Hematopoietic multipotent progenitor cell treated with erythropoietin and hydrocortisone succinate and interleukin-3 and kit ligand, for 15 days (in vitro differentiated cells): Measurements from ENCODE around the gene ZNF830.
"Not testable (repeated sequence)": the region's sequence is repeated elsewhere in the genome, so short reads cannot be mapped to it uniquely, and the experiment has no call there.

ENCODE experiments used
- DNase-seq: peaks from one replicate; pipeline ENCODE4 v3.0.0-alpha.2; 2015; ENCODE audit warnings: low spot score

The ZNF830 gene

DNA sequence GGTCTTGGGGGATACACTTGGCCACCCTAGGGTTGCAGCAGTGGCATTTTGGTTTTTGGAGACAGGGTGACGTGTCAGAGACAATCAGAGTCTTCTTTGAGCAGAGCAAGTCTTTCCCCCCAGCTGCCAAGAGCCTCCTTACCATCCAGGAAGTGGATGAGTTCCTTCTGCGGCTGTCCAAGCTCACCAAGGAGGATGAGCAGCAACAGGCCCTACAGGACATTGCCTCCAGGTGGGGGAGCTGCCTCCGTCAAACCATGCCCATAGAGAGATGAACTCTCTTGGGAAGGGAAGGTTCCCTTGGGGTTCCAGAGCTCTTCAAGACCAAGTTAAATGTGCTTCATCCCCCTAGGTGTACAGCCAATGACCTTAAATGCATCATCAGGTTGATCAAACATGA lies 30.3 kb downstream of the ZNF830 start:
- DNase-seq, result no peak

- no peak for DNase-seq
Measured at GRCh38 chr17:34993031-34993430, 31.7 kb downstream of the ZNF830 start.

DNA sequence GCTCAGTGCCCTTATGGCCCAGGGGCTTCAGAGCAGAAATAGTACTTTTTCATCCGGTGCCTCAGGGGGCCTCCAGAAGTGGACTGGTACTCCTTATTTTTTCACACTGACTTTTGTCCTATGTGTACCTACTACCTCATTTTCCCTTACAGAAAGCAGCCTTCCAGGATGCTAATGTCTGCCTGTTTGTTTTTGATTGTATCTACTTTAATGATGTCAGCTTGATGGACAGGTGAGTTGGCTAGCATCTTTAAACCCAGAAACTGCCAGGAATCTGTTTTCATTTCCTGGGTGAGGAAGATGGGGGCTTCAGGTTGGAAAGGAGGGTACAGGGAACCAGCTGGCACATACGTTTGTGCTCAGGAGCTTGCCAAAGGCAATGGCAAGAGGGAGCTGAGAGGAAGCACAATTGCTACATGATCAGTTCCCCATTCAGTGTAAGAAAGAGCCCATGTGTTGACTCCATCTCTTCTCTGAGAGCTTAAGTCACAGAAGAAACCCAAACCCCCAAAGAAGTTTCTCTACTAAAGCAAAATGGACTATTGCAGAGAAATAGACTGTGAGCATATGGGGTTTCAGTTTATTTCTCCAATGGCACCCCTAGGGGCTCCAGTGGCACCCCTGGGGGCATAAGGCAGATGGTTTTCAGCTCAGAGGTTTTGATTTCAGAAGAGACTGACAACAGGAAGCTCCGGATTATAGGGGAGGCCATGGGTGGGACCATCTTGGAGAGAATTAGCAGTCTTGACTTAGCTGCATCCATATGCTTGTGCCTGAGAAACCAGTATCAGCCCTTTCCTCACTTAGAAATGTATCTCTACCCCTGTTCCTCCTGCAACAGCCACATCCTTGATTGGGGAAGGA lies 35.3 kb downstream of the ZNF830 start:
- no peak for DNase-seq

DNA sequence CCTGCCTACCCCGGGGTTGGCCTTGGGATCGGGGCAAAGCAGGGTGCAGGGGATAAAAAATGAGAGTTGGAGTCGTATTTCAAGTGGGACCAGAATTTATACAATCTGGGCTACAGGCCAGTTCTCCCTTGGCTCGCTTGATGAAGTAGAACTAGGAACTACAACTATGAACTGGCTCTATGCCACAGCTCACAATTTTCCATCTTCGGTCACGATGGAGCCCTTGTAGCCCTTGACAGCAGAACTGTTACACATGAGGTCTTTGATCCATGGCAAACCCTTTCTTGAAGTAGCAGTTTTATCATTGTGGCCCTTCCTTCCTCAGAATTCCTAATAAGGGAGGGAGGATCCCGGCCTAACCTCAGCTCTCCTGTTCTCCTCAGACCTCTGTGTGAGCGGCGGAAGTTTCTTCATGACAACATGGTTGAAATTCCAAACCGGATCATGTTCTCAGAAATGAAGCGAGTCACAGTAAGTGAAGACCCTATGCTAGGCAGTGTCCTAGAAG lies 36.1 kb downstream of the ZNF830 start:
- DNase-seq, result no peak

GRCh38 chr17:34998205-34998604 lies 36.9 kb downstream of the ZNF830 start:
- peak; percentile 77 for DNase-seq

DNA sequence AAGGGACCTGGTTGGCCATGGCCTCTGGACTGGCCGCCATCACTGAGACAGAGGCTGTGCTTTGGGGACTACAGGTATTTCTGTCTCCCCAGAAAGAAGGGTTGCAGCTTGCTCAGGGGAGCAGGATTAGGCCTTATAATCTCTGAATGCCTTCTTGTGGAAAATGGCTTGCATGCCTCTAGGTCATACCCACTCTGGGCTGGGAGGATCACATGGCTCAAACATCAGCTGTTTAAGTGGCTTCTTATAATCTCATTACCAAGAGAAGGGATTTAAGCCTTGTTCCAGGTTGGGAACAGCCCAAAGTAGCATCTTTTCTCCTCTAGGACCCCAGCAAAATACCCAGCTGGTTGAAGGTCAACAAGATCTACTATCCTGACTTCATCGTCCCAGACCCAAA lies 38.1 kb downstream of the ZNF830 start:
- DNase-seq, result no peak

DNA sequence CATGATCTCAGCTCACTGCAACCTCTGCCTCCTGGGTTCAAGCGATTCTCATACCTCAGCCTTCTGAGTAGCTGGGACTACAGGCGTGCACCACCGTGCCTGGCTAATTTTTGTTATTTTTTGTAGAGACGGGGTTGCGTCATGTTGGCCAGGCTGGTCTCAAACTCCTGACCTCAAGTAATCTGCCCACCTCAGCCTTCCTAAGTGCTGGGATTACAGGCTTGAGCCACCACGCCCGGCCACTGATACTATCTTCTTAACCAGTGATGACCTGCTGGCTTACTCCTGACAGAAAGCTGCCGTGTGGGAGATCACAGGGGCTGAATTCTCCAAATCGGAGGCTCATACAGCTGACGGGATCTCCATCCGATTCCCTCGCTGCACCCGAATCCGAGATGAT lies 39.6 kb downstream of the ZNF830 start:
- DNase-seq, result not testable (repeated sequence)

DNA sequence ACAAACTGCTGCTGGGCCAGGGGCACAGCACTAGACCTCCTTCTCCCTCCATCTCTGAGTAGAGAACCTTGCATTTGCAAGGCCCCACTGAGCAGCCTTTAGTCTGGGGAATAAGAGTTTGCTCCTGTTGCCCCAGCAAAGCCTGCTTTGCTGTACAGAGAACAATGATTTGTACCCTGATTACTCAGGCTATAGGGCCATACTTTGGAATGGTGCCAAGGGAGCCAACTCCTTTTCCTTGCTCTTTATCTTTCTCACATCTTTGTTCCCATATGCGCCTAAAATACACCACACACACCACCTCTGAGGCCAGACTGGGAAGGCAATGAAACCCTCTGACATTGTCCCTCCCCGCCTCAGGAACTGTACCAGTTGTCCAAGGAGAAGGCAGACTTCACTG lies 40.2 kb downstream of the ZNF830 start:
- no peak for DNase-seq

- DNase-seq, result no peak
Measured at GRCh38 chr17:35002876-35003551, 41.7 kb downstream of the ZNF830 start.

DNA sequence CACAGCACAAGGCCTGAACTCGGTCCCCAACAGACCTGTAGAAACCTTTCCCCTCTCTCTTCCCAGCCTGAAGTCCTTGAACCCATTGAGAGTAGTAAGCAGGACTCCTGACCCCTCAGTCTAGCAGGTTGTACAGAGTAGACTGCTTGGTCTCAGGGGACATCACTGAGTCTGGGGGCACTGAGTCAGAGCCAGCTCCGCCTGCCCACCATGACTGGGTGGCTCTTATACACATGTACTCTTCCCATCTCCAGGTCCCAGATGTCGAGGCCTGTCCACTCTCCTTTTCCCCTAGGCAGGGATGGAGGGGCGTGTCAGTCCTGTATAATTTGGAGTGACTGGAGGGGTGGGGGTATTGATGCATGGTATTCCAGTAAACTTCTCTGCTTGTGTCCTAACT lies 42.4 kb downstream of the ZNF830 start:
- no peak for DNase-seq

GRCh38 chr17:35006345-35006744 lies 45.0 kb downstream of the ZNF830 start:
- DNase-seq, result no peak

DNA sequence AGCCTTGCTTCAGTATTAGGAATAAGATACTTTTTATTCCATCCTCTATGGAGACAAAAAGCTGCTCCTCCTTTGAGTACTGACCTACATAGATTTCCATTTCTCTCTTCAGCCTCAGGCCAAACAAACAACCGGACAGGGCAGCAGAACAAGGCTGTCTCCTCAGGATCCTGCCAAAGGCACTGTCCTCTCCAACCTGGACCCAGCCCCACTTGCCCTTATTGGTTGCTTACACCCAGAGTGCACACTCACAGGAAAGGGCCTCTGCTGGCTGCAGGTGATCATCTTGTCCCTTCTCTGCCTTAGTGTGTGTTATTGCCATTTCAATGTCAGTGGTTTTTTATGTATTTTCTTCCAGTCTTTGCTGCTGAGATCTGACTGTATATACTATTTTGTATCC lies 45.6 kb downstream of the ZNF830 start:
- no peak for DNase-seq

DNA sequence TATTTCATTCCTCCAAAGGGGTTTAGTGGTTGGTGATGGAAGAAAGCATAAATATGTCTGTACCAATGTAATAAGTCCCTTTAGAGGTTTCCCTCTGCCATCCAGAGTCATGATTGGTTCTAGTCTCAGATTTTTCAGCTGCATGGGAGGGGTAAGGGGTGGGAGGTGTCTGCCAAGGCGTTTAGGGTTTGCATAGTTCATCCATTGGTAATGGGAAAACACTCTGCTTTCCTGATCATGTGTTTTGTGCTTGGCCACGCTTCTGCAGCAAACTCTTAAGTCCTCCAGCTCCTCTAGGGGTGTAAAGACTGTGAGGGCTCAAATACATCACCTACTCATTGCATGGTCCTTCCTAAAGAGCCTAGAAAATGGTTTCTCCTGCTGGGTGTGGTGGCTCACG lies 48.8 kb downstream of the ZNF830 start:
- no peak for DNase-seq

GRCh38 chr17:35011671-35012216 lies 50.4 kb downstream of the ZNF830 start:
- no peak for DNase-seq
